ENCODE results near the gene HAGHL.
"Not testable (repeated sequence)": the region's sequence is repeated elsewhere in the genome, so short reads cannot be mapped to it uniquely, and the experiment has no call there.

Gene HAGHL

GRCh38 chr16:760545-761343, 33.8 kb downstream of the HAGHL start, which contains the start of gene MSLN:
Gene MSLN, plus strand, starts transcription at chr16:760734. Its CDS starts 1,947 bp downstream, at chr16:762681.
- no peak for DNase-seq

DNA sequence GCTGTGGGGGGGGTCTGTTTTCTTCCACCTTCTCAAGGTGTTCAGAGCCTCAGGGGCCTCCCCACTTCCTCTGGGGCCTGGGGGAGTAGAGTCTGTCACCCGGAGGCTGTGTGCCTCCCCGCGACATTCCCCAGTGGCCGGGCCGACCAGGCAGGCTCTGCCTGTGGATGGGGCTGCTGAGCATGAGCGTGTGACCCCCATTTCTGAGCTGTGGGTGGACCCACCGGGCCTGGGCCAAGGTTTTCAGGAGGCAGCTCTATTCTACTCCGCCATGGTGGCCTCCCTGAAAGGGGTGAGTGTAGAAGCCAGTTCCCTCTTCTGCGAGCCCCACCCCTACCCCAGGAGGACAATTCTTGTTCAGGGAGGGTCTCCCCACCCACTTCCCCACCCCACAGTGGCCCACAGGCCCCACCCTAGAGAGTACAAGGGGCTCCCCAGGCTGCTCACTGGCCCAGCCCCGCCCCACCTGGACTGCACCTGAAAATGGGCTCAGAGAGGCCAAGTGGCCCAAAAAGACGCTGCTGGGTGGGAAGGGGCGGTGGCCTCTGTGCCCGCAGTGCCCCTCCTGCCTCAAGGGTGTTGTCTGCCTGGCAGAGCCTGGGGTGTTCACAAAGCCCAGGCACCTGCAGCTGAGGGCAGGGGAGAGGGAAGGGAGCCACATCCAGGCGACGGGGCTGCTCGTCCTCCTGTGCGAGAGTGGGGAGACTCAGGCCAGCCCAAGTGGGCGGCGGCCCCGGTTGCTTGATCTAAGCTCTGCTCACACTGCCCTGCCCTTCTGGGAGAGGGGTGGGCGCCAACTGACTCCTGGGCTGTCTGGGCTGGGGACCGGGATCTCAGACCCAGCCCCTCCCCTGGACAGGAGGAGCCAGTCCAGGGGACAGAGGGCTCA, 35.0 kb downstream of the HAGHL start:
- no peak for DNase-seq

- no peak for DNase-seq
Observed at GRCh38 chr16:762595-763268, 35.8 kb downstream of the HAGHL start.

GRCh38 chr16:763369-764183, 36.7 kb downstream of the HAGHL start:
- DNase-seq, result no peak

DNA sequence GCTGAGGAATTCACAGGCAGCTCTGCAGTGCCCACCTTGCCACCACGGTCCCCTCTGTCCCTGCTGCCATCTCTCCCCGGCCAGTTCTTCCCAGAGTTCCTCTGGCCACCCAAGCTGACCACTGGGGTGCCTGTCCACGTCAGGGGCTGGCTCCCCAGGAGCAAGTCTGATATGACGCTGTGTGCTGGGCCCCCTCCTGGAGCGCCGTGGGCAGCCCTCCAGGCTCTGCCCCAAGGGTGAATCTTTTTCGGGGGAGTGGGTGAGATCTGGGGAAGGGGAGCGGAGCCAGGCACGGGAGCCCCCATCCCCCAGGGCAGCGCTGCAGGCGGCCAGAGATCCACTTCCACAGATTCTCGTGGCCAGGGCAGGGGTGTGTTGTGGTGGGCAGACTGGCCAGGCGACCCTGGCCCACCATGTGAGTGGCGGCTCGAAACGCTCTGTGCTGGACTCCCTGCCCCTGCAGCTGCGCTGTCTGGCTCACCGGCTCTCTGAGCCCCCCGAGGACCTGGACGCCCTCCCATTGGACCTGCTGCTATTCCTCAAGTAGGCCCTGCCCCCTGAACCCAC, 37.4 kb downstream of the HAGHL start:
- no peak for DNase-seq

DNA sequence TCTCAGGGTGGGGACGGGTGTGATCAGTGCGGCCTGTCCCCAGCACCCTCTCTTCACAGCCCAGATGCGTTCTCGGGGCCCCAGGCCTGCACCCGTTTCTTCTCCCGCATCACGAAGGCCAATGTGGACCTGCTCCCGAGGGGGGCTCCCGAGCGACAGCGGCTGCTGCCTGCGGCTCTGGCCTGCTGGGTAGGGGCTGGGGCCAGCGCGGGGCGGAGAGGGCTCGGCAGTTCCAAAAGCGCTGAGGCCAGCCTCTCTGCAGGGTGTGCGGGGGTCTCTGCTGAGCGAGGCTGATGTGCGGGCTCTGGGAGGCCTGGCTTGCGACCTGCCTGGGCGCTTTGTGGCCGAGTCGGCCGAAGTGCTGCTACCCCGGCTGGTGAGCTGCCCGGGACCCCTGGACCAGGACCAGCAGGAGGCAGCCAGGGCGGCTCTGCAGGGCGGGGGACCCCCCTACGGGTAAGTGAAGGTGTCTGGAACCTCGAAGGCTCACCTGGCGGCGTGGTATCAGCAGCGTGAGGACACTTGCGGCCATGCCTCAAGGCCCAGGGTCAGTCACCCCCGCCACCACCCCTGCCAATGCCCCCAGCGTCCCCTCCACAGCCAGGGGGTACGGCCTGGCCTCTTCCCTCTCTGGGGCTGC, 38.1 kb downstream of the HAGHL start:
- no peak for DNase-seq

- no peak for DNase-seq
Observed at GRCh38 chr16:765488-765865, 38.6 kb downstream of the HAGHL start.

DNA sequence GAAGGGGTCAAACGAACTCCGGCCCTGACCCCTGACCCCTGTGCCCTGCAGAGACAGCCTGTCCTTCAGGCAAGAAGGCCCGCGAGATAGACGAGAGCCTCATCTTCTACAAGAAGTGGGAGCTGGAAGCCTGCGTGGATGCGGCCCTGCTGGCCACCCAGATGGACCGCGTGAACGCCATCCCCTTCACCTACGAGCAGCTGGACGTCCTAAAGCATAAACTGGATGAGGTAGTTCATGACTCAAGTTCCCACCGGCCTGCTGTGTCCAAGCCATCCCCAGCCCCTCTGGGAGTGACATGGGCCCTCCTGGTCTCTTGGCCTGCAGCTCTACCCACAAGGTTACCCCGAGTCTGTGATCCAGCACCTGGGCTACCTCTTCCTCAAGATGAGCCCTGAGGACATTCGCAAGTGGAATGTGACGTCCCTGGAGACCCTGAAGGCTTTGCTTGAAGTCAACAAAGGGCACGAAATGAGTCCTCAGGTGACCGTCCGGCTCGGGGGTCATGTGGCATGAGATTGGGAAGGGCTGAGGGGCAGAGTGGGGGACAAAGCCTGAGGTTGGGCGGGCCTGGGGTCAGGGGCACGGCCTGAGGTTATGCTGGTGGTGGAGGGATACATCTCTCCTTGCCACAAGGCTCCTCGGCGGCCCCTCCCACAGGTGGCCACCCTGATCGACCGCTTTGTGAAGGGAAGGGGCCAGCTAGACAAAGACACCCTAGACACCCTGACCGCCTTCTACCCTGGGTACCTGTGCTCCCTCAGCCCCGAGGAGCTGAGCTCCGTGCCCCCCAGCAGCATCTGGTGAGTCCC, 39.3 kb downstream of the HAGHL start:
- no peak for DNase-seq

DNA sequence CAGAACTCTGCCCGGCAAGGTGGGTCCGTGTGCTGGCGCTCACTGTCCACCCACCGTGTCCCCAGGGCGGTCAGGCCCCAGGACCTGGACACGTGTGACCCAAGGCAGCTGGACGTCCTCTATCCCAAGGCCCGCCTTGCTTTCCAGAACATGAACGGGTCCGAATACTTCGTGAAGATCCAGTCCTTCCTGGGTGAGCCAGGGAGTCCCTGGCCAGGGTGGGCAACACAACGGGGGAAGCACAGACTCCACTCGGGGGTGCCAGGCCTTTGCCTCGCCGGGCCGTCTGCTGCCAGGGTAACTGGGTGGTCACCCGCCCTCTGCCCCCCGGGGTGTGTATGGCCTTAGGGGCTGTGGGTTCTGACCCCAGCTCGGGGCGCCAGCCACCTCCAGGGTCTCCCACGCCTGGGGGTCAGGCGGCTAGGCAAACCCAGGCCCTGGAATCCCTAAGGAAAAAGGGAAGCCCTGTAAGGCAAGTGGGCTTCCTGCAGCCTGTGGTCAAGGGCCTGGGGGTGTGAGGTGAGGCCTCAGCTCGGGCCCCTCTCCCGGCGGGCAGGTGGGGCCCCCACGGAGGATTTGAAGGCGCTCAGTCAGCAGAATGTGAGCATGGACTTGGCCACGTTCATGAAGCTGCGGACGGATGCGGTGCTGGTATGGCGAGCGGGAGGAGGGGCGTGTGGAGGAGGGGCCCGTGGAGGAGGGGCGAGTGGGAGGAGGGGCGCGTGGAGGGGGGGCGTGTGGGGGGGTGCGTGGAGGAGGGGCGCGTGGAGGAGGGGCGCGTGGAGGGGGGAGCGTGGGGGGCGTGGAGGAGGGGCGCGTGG, 40.1 kb downstream of the HAGHL start:
- no peak for DNase-seq

GRCh38 chr16:767743-768235, 40.9 kb downstream of the HAGHL start:
- DNase-seq, result no peak

- DNase-seq, result no peak
Observed at GRCh38 chr16:768428-768827, 41.5 kb downstream of the HAGHL start.

- DNase-seq, result no peak
Observed at GRCh38 chr16:769184-769784, 42.4 kb downstream of the HAGHL start.

GRCh38 chr16:769934-770333, 43.0 kb downstream of the HAGHL start:
- DNase-seq, result no peak

- no peak for DNase-seq
Observed at GRCh38 chr16:770411-770810, 43.5 kb downstream of the HAGHL start.

DNA sequence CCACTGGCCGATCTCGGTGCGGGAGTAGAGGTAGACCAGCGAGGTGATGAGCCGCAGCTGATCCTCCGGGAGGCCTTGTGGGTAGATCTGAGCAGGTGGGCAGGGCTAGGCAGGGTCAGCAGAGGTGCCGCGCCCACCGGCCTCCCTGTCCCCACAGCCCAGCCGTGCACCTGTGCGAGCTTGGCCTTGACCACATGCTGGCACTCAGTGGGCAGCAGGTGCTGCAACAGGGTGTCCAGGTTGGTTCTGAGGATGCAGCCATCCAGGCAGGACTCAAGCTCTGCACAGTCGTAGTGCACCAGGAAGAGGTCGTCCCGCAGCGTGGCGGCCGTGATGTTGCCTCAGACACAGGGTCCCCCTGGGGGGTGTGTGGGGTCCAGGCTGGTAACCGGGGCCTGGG, 46.1 kb downstream of the HAGHL start:
- no peak for DNase-seq

DNA sequence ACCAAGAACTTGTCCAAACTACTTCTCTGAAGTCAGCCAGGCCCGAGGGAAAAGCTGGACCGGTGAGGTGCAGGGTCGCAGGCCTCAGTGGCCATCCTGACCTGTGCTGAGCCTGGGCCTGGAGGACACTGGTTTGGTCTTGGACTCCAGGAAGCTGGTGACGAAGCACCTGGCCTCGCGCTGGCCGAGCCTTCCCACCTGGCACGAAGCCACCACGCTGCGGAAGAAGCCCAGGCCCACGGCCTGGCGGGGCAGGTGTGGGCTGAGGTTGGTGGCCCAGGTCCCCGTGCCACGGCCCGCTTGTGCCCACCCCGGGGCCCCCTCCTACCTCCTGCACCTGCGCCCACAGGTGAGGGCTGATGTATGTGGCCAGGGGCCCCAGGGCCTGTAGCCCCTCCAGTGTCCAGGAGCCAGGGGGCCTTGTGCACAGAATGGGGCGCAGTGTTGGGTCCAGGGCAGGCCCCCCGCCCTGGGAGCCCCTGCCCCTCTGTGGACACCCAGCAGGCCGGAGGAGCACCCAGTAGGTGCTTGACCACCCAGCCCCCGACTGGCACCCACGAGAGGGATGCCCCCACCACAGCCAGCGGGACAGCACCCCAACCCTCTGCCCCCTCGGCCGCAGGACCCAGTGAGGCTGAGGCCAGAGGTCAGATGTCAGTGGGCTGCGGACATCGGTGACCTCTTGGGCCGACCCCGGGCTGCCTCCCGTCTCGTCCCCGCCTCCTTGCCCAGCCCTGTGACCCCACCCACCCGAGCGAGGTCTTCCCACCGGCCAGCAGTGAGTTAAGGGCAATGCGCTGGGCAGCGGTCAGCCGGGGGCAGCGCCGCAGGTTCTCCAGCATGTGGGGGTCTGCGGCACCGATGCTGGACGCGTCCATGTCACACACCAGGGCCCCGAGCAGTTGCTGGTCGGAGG, 47.4 kb downstream of the HAGHL start:
- no peak for DNase-seq

- DNase-seq, result no peak
Observed at GRCh38 chr16:775236-775796, 48.4 kb downstream of the HAGHL start.

GRCh38 chr16:776298-776697, 49.4 kb downstream of the HAGHL start:
- not testable (repeated sequence) for DNase-seq
